HK-2 (cell line): ENCODE measurements around the gene GLS.
"Not testable (repeated sequence)": the region's sequence is repeated elsewhere in the genome, so short reads cannot be mapped to it uniquely, and the experiment has no call there.

Source experiments
- DNase-seq: peaks from one replicate; pipeline ENCODE4 v3.0.0-alpha.2; 2018; ENCODE audit not compliant: unreplicated experiment

Gene GLS

GRCh38 chr2:190993292-190993643 is 112.6 kb downstream of the GLS start:
- DNase-seq, result no peak

DNA sequence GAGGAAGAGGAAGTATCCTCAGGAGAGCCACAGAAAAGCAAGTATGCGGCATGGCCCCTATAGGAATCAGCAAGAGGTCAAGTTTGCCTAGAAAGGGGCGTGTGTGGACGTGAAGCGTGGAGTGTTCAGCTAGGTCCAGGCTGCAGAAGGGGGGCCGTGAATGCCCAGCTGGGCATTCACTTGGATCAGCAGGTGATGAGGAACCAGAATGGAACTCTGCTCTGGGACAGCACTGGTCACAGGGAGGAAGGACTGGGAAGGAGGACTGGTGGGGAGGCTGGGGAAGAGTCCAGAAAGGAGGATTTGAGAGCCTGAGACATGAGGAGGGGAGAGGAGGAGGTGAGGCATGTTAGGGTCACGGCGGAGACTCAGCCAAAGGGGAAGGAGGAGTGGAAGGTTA is 113.5 kb downstream of the GLS start:
- DNase-seq, result no peak

DNA sequence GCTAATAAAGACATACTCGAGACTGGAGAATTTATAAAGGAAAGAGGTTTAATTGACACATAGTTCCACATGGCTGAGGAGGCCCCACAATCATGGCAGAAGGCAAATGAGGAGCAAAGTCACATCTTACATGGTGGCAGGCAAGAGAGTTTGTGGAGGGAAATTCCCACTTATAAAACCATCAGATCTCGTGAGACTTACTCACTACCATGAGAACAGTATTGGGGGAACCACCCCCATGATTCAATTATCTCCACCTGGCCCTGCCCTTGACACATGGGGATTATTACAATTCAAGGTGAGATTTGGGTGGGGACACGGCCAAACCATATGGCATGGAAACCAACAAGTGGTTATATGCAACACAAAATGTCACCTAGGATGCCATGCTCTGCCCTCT is 114.7 kb downstream of the GLS start:
- DNase-seq, result not testable (repeated sequence)

GRCh38 chr2:190996338-190996946 is 115.8 kb downstream of the GLS start:
- no peak for DNase-seq

DNA sequence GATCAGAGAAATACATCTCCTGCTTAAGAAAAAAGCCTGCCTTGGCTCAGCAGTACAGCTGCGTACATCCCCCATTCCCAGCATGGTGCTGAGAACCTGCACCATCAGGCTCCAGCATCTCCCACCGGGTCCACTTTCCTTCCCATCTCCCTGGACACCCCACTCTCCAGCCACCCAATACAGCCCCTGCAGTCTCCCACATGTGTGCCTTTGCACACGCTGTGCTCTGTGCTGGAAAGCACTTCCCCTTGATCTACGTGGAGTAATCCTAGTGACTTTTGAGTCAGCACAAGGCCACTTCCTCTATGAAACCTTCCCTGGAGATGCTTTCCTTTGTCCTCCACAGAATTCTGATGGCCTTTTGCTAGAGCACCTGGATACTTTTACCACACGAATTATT is 116.3 kb downstream of the GLS start:
- no peak for DNase-seq

GRCh38 chr2:190997526-190998113 is 117.0 kb downstream of the GLS start:
- DNase-seq, result no peak

- no peak for DNase-seq
These were observed 118.4 kb downstream of the GLS start for GRCh38 chr2:190999058-190999457.

DNA sequence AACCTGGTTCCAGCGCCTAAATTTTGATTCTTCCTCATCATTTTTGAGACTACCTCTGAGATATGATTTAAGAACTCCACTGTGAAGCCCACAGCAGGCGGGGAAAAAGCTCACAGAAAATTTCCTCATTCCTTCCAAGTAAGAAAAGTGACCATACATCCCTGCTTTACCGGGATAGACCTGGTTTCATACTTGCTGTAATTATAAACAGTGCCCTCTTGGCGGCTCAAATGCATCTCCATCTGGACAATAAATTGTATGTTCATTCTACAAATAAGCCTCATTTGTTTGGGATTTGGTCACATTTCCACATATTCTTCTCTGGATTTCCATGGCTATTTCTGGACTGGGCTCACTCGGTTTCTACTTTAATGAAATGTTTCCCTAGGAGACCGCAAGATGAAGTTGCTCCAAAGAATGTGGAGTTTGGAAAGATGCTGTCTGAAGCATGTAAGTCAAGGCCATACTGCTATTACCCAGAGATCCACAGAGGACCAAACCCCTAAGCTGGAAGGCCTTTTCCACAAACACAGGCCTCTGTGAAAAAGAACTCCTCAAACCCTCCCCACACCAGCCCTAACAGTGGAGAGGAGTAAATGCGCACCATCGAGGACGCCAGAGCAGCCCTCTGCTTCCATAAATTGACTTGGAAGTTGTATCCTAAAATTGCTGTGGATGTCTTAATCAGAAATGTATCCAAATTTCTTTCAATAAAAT is 119.5 kb downstream of the GLS start:
- no peak for DNase-seq

GRCh38 chr2:191001032-191001431 is 120.4 kb downstream of the GLS start:
- DNase-seq, result no peak

GRCh38 chr2:191001624-191002023 is 121.0 kb downstream of the GLS start:
- no peak for DNase-seq

DNA sequence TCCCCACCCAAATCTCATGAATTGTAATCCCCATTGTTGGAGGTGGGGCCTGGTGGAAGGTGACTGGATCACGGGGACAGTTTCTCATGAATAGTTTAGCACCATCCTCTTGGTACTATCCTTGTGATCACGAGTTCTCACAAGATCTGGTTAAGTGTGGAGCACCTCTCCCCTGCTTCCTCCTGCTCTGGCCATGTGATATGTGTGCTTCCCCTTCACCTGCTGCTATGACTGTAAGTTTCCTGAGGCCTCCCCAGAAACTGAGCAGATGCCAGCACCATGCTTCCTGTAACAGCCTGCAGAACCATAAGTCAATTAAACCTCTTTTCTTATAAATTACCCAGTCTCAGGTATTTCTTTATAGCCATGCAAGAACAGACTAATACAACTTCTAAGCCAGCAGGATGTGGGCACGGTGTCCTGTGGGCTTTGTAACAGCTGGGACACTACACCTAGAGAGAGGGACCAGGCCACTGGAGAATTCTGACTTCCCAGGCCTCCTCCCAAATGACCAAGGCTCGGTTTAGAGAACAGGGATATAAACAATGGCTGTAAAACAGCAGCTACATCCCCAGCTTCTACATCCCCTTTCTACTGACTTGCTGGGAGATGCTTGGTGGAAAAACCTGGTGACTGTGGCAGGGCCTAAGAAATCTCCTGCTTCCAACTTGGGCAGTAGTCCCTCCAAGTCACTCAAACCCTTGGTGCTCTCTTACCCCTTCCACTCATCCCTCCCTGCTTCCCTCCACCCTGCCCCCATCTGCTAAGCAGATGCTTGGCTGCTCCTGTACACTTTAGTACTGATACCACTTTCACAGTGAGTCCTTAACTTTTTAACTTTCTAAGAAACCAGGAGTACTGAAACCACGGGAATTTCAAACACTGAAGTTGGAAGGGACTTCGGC is 123.0 kb downstream of the GLS start:
- DNase-seq, result no peak

DNA sequence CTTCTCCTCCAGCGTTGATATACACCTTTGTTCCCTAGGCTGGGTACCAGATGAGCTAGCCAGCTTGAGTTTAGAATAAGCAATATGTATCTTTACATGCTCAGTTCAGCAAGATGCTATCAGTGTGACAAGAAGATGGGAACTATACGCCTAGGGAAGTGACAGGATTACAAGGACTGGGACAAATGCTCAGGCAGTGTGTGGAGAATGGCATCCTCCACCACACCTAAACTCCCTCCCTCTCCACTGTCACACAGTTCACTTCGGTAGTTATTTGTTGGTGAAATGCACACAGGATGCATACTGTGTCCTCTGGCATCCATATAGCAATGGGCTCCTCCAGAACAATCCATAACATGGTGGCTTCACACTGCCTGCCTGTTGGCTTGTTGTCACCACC is 125.7 kb downstream of the GLS start:
- DNase-seq, result no peak

DNA sequence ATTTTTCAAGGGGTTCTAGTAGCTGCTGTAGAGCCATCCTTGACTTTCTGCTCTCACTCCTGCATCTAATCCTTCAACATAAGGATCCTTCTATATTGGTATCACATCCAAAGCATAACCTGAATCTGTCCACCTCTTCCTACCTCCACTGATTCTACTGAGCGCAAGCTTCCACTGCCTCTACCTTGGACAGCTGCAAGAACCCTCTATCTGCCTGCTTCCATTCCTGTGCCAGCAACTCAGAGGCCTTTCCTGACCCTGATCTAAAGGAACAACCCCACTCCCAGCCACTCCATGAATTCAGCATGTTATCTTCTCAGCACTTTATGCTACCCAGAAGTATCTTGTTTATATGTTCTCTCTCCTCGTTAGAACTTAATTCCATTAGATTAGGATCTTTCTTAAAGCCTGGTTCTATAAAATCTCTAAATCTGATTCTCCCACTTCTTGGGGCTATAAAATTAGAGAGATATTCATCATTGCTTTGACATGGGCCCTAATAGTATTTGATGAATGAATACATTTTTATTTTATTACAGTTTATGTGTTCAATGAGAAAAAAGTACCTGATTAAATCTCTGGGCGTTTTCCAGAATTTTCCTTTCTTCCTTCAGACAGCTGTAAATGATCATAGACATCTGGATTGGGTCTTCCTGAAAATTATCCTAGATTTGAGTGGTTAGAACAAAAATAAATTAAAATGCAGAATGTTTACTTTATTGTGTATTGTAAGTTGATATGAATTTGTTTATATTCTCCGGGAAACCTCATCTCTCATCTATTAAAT is 126.6 kb downstream of the GLS start:
- DNase-seq, result no peak

- no peak for DNase-seq
These were observed 127.7 kb downstream of the GLS start for GRCh38 chr2:191008286-191008685.

GRCh38 chr2:191009541-191010374 is 129.1 kb downstream of the GLS start:
- no peak for DNase-seq

- DNase-seq, result no peak
These were observed 130.6 kb downstream of the GLS start for GRCh38 chr2:191010887-191011885.

DNA sequence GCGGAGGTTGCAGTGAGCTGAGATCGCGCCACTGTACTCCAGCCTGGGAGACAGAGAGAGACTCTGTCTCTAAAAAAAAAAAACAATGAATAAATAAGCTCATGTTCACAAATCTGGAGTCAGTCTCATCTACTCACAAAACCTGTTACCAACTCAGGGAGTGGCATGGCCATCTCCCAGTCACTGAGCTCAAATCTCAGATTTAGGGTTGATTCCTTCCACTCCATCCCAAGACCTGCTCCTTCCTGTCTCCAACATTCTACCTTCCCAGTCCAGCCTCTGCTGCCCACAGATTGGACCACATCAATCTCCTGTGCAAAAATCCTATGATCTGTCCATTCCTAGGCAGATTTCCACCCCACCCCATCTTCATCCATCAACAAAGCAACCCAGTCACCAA is 131.7 kb downstream of the GLS start:
- DNase-seq, result no peak

- no peak for DNase-seq
These were observed 132.4 kb downstream of the GLS start for GRCh38 chr2:191012845-191013681.

GRCh38 chr2:191013682-191013931 is 133.0 kb downstream of the GLS start:
- no peak for DNase-seq
